Urothelium cell line (cell line): Measurements from ENCODE around the gene FHIT.
"Not testable (repeated sequence)": the region's sequence is repeated elsewhere in the genome, so short reads cannot be mapped to it uniquely, and the experiment has no call there.

Experiments used
- DNase-seq: peaks from one replicate; pipeline ENCODE4 v3.0.0; 2011; ENCODE audit warnings: low spot score, mixed read lengths
- FAIRE-seq: peaks from 2 replicates; lab custom pipeline; 2011; peaks lifted over from hg19 to GRCh38; lab: Jason Lieb, UNC

The FHIT gene

GRCh38 chr3:60591267-60591666 is 660.0 kb downstream of the FHIT start:
- FAIRE-seq, result no peak

GRCh38 chr3:60588806-60589205 is 662.4 kb downstream of the FHIT start:
- FAIRE-seq (no peak), DNase-seq (peak; percentile 66)

More at GRCh38 chr3:60591267-60591666, 660.0 kb downstream of the FHIT start:
- no peak for DNase-seq

DNA sequence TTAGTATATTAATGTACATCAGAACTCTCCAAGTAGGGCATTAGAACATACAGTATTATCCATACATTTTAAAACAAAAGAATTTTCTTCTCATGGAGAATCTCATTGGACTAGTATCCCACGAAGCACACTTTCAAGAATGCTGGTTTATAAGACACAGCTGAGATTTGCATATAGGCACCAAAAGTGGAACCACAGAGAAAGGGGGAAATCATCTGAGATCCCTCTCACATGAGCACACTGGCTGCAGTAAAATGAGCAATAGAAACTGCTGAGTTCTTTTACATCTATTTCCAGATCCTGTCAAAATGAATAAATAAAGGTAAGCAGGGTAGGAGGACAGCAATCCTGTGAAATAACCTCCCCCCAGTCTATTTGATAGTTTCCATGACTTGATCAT is 665.3 kb downstream of the FHIT start:
- FAIRE-seq (no peak), DNase-seq (no peak)

DNA sequence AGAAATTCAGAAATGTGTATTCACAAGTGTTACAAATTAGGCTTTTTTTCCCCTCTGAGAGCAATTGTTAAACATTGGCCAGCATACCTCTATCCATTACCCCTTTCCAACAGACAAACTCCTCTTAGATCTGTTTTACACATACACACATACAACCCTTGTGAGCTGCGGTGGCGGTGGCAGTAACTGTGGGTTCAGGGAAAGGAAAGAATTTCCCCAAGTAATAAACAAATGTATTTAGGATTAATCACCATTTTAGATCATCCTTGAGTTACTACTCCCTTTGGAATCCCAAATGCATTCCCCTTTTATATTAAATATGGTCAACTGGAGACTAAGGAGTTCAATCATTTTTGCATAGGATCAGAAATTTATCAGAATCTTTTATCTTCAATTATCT is 667.0 kb downstream of the FHIT start:
- DNase-seq (no peak), FAIRE-seq (no peak)

DNA sequence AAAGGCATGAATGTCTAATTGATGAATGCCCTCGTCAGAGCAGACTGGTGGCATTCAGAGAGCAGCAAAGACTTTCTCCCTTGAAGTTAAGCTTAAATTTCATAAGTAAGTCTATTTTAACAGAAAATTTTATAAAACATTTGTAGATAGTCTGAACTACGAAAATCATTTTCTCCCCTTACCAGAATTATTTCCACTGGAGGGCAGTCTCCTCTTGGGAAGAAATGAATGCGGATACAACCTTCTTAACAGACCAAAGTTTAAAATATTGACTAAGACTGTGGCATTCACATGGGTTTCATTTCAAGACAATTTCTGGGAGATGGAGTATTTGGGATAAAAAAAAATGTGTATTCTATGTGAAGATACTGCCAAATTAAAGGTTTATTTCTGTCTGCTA is 669.0 kb downstream of the FHIT start:
- no peak for DNase-seq

GRCh38 chr3:60580809-60581208 is 670.4 kb downstream of the FHIT start:
- no peak for FAIRE-seq

More for the DNA sequence above, 669.0 kb downstream of the FHIT start:
- FAIRE-seq, result no peak

DNA sequence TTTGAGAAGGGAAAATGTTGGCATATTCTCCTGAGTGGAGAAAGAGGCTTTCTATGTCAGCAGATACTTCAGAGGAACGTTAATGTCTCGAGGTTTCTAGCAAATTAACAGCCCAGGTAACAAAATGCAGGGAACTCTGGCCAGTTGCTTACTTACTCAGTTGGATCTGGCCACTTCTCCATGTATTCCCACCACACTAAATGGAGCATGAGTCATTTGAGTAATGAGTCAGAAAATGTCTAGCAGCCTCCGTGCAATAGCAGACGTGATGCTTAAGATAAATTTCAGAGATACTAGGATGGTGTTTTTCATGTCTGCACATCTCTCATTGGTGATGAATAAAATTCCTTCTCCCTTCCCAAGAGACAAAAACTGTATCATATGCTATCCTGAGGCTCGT is 671.5 kb downstream of the FHIT start:
- FAIRE-seq (no peak), DNase-seq (peak; percentile 74)

More at GRCh38 chr3:60580809-60581208, 670.4 kb downstream of the FHIT start:
- DNase-seq, result no peak

- DNase-seq (no peak), FAIRE-seq (no peak)
Observed at GRCh38 chr3:60578936-60579335, 672.3 kb downstream of the FHIT start.

DNA sequence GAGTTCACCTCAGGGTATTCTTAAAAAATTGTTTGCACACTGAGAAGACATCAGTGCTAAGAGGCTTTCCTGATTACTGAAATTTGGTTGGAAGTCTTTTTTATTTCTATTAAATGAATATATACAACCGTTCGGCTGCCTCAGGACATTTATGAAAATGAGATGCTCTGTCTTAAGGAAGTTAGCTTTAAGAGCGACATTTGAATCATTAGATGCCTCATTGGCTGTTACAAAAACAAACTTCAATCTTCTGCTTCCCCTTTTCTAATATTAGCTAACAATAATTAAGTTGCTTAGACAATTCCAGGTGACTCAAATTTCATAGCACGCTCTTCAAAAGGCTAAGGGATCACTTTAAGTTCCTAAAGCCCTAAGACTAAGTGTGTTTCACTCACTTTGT is 673.7 kb downstream of the FHIT start:
- DNase-seq, result no peak
- no peak for FAIRE-seq

GRCh38 chr3:60575718-60576272 is 675.5 kb downstream of the FHIT start:
- FAIRE-seq, result no peak
- no peak for DNase-seq

GRCh38 chr3:60574046-60574769 is 677.0 kb downstream of the FHIT start:
- no peak for FAIRE-seq
- no peak for DNase-seq

GRCh38 chr3:60573494-60573893 is 677.8 kb downstream of the FHIT start:
- no peak for FAIRE-seq
- peak; percentile 31 for DNase-seq

DNA sequence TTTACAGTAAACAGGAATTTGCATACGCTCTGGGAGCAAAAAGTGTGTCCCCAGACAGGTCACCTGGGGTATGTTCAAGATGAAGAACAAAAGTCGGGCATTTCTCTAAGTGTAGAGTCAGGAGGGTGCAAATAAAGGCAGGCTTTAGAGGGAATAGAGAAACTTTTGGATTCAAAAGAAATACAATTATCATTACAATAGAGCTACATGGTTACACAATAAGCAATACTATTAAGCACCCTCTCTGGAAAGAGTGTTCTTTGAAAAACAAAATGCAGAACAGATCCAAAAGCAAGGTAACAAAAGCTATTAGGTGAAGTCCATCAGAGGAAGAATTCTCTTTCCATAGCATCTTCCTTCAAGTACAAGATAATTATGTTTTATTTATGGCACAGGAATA is 679.7 kb downstream of the FHIT start:
- FAIRE-seq (no peak), DNase-seq (no peak)

GRCh38 chr3:60557122-60557521 is 694.1 kb downstream of the FHIT start:
- FAIRE-seq, result no peak
- DNase-seq, result no peak

GRCh38 chr3:60555686-60556354 is 695.4 kb downstream of the FHIT start:
- DNase-seq (peak; percentile 8), FAIRE-seq (no peak)

DNA sequence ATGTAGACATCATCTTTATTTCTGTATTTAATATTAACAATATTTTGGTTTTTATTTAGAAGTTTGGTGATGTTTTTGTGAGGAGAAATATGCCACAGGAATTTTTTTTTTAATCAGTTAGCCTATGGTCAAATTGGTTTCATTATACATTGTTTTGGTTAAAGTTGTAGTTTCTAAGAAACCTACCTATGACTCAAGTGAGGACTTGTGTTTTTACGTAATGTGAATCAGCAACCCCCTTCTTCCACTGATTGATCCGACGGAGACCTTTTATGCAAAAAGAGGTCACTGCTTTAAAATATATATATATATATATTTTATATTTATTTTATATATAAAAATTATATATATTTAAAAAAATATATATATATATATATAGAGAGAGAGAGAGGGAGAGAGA is 698.1 kb downstream of the FHIT start:
- FAIRE-seq, result no peak

DNA sequence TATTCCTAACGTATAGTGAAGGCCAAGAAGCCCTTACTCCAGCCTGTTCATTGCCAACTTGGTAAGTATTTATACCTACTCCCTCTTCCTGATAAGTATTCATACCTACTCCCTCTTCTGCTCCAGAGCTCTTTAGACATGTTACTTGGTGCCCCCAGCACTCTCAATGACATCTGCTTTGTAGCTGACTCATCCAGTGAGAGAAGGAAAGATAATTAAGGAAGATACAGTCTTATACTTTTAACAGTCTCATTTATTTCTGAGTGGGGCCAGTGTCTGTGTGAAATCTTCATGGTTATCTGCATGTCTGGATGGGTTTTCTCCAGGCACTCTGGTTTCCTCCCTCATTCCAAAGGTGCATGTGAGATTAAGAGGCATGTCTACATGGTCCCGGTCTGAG is 698.7 kb downstream of the FHIT start:
- no peak for DNase-seq
- no peak for FAIRE-seq

More for the DNA sequence above, 698.1 kb downstream of the FHIT start:
- no peak for DNase-seq

DNA sequence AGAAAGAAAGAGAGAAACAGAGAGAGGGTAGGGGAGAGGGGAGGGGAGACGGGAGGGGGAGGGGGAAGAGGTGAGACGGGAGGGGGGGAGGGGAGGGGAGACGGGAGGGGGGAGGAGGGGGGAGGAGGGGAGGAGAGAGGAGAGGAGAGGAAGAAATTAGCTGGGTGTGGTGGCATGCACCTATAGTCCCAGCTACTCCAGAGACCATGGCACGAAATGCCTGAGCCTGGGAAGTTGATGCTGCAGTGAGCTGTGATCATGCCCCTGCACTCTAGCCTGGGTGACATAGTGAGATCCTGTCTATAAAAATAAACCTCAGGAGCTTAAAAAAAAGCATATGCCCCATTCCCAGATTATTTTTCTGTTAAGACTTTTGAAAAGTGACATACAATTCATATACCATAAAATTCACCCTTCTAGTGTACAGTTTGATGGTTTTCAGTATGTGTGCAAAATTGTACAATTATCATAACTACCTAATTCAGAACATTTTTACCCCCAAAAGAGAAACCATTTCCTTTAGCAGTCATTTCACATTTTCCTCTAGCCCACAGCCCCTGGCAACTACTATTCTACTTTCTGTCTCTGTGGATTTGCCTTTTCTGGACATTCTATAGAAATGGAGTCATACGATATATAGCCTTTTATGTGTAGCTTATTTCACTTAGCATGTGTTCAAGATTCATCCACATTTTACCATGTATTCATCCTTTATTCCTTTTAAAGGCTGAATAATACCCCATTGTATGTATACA is 699.6 kb downstream of the FHIT start:
- DNase-seq, result no peak
- no peak for FAIRE-seq

- FAIRE-seq, result no peak
Observed at GRCh38 chr3:60549863-60550262, 701.4 kb downstream of the FHIT start.

GRCh38 chr3:60542995-60543394 is 708.3 kb downstream of the FHIT start:
- DNase-seq, result no peak
- no peak for FAIRE-seq

More at GRCh38 chr3:60549863-60550262, 701.4 kb downstream of the FHIT start:
- DNase-seq, result no peak

GRCh38 chr3:60539394-60539793 is 711.9 kb downstream of the FHIT start:
- not testable (repeated sequence) for FAIRE-seq, DNase-seq
